Activated naive CD4-positive, alpha-beta T cell treated with anti-CD3 and anti-CD28 coated beads, Interleukin-2, amount 50 U/mL, for 16 hours (primary cell): ENCODE data around the gene PHLPP1.

Experiments used
- DNase-seq: peaks from one replicate; pipeline ENCODE4 v3.0.0-alpha.2; 2020

The PHLPP1 gene

DNA sequence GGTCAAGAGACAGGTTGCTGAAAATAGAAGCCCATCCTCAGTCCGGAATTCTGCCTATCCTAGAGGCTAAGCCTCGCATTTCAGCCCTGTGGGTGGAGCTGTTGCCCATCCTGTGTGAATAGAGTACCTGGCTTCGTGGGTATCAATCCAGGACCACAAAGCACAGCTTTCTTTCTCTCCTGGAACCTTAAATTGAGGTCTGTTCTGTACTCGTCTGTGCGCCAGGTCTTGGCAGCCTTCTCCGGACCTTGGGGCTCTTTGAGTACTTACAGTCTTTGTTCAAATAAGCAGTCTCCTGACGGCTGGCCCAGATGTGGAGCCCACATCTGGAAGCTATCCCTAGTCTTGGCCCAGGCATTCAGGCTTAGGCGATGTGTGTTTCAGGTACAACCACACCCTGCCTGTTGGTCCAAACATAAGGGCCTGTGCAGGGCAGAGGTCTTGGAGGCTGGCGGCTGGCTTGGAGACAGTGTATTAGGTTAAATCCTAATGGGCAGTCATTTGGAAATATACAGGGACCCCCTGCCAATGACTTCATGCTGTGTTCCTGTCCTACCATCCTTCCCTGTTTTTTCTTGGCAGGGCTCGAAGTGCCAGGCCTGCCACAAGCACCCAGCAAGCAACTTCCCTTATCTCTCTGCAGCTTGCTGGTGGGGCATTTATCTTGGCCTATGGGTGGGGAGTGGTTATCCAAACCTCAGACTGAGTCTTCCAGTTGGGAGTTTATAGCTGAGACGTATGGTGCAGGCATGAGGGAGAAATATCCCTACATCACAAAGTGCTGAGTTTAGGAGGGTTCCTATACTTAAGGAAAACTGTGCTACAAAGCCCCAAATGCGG is 310.1 kb downstream of the PHLPP1 start:
- no peak for DNase-seq

DNA sequence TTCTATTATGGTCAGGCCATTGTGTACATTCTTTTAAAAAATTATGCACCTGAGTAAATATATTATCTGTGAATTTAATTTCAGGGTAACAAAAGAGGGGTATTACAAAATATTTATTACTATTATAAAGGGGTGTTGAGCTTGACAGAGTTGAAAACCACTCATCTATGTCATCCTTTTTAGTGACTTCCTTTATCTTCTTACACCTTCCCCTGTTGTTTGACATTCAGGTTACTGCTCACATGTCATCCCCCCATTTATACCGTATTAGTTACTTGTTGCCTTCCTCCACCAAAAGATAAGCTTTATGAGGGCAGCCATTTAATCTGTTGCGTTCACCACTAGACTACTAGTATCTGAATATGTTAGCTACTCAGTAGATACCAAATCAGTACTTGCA is 313.0 kb downstream of the PHLPP1 start:
- DNase-seq, result no peak
